ENCODE results near the gene CYS1. TPM values are rescaled to one million over a fixed set of nuclear protein-coding genes. Genes with fewer than 3 reads are reported as not detected.
"Not testable (repeated sequence)": the region's sequence is repeated elsewhere in the genome, so short reads cannot be mapped to it uniquely, and the experiment has no call there.

CYS1 gene
- total RNA-seq, 1 donor from 2014 or later: 20.8 TPM

DNA sequence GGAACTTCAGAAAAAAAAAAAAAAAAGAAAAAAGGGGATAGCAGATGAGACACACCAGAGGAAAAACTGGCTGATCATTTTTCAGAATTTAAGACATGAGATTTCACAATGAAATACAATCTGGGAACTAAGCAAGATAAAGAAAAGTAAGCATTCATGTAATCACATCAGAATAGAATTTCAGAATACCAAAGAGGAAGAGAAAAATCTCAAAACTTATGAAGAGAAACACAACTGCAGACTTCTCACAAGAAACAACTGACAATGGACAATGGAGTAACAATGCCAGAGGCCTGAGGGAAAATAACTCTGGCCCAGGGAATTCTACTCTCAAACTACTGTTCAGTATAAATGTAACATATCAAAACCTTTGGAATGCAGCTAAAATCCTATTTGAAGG, 29.1 kb upstream of the CYS1 start:
- no peak for DNase-seq (ENCODE audit: low read depth)
- H3K4me3 ChIP-seq (ENCODE audit: low read depth, low read length): no peak overlapping the region
- no peak for TF ChIP-seq CTCF (conservative IDR thresholded peaks at IDR 0.05; ENCODE audit: low read depth, low read length)

DNA sequence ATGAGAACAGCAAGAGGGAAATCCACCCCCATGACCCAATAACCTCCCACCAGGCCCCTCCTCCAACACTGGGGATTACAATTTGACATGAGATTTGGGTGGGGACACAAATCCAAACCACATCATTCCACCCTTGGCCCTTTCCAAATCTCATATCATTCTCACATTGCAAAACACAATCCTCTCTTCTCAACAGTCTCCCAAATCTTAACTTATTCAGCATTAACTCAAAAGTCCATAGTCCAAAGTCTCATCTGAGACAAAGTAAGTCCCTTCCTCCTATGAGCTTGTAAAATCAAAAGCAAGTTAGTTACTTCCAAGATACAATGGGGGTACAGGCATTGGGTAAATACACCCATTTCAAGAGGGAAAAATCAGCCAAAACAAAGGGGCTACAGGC, 24.7 kb upstream of the CYS1 start:
- not testable (repeated sequence) for DNase-seq (ENCODE audit: low read depth); H3K4me3 ChIP-seq (ENCODE audit: low read depth, low read length)

DNA sequence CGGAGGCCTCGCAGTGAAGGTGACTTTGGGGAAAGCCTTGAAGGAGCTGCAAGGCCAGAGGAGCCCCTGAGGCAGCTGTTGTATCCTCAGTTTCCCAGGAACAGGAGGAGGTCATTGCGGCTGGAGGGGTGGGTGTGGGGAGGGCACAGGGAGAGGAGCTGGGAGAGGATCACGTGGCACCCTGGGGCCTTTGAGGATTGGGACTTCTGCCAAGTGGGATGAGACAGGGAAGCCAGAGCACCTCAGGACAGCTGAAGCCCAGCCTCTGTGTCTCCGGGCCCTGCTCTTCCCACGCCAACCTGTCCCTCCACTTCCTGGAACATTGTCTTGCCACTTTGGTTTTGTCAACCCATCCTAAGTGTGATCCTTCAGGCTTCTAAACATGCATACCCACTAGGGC, 23.0 kb upstream of the CYS1 start:
- TF ChIP-seq CTCF (conservative IDR thresholded peaks at IDR 0.05; ENCODE audit: low read depth, low read length): no peak
- no peak overlapping the region for H3K4me3 ChIP-seq (ENCODE audit: low read depth, low read length)
- no peak for DNase-seq (ENCODE audit: low read depth)

DNA sequence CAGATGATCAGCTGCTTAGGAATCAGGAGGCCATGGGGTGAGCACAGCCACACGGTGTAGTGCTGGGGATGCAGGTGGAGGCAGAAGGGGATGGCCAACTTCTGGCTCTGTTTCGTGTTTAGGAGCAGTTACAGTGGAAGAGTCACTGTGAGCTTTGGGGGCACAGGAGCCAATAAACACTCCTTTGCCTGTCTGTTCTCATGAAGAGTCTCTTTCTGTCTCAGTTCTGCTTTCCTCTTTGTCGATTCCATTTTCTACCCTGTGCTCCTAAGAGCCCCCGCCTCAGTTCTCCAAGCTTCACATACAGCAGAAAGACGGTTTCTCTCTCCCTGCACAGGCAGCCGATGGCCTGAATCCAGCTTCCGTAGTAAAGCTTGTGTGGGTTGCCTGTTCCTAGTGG, 21.3 kb upstream of the CYS1 start:
- DNase-seq (ENCODE audit: low read depth): no peak
- H3K4me3 ChIP-seq (ENCODE audit: low read depth, low read length): no peak overlapping the region
- TF ChIP-seq CTCF (conservative IDR thresholded peaks at IDR 0.05; ENCODE audit: low read depth, low read length): no peak

DNA sequence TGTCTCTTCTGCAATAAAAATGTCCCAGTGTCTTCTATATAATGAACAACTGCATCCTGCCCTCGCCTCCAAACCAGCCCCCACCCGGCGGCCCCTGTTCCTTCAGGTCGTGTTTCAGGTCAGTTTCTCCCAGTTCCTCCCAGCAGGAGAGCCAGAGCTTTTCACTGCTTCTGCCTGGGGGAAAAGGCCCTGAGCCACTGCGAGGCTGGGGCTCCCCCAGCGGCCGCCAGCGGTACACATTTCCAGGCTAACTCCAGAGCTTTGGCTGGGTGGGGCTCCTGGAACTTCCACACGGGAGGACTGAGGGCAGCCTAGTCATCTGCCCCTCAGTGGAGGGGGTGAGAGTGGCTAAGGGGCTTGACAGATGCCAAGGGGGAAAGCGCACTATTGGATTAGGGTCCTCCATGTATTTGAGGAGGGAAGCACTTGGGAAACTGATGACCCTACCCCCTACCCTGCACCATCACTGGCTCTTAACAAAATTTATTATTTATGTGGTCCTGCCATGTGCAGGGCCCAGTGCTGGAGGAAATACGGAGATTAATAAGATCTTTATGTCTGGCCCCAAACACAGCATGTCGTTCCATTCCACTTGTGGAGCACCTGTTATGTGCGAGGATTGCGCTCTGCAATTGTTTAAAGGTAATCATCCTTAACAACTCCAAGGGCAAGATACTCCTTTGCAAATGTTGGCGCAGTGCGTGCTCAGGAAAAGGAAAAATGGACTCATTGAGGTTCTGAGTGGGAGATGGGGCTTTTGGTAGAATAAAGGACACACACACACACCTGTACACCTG, 17.3 kb upstream of the CYS1 start:
- TF ChIP-seq CTCF (conservative IDR thresholded peaks at IDR 0.05; ENCODE audit: low read depth, low read length): peak; percentile 88
- H3K4me3 ChIP-seq (ENCODE audit: low read depth, low read length): no peak overlapping the region

DNA sequence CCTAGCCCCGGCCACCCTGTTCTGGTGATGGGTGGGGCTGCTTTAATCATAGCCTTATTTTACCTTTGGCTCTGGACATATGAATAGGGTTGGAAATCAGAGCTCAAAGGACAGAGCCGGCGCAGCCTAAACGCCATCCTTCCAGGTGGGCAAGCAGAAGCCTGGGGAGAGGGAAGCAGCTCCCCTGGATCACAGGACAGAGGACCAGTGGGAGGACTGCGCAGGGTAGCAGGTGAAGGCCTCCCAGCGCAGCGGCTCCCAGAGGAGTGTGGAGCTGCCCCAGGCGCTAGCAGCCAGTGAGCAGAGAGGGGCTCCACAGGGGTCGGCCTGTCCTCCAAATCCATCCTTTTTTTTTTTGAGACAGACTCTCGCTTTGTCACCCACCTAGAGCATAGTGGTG, 16.4 kb upstream of the CYS1 start:
- no peak overlapping the region for H3K4me3 ChIP-seq (ENCODE audit: low read depth, low read length)
- TF ChIP-seq CTCF (conservative IDR thresholded peaks at IDR 0.05; ENCODE audit: low read depth, low read length): no peak
- no peak for DNase-seq (ENCODE audit: low read depth)

More for the DNA sequence above, 17.3 kb upstream of the CYS1 start:
- DNase-seq (ENCODE audit: low read depth): no peak

- no peak overlapping the region for H3K4me3 ChIP-seq (ENCODE audit: low read depth, low read length)
- TF ChIP-seq CTCF (conservative IDR thresholded peaks at IDR 0.05; ENCODE audit: low read depth, low read length): no peak
- DNase-seq (ENCODE audit: low read depth): no peak
These were observed 15.0 kb upstream of the CYS1 start for GRCh38 chr2:10095175-10095574.
